HG02852 (cell line): ENCODE results near the gene BCO1.
"Not testable (repeated sequence)": the region's sequence is repeated elsewhere in the genome, so short reads cannot be mapped to it uniquely, and the experiment has no call there.

Experiments
- ATAC-seq: cut with Tn5 transposase; IDR thresholded peaks from one replicate; pipeline ENCODE4 v1.9.1; 2021; ENCODE audit warnings: mild to moderate bottlenecking, moderate library complexity; ENCODE audit not compliant: unreplicated experiment

BCO1 gene

GRCh38 chr16:81238296-81239011 lies at the start of gene BCO1:
BCO1 (plus strand) TSS chr16:81238689; CDS start chr16:81238909, 220 bp downstream.
- no peak for ATAC-seq

GRCh38 chr16:81189100-81189664 lies 49.3 kb upstream of the BCO1 start:
- no peak for ATAC-seq

- no peak for ATAC-seq
Measured at GRCh38 chr16:81190667-81191066, 47.8 kb upstream of the BCO1 start.

- ATAC-seq: no peak
Measured at GRCh38 chr16:81195885-81196534, 42.5 kb upstream of the BCO1 start.

- ATAC-seq: no peak
Measured at GRCh38 chr16:81198635-81199034, 39.9 kb upstream of the BCO1 start.

- ATAC-seq: no peak
Measured at GRCh38 chr16:81201267-81201666, 37.2 kb upstream of the BCO1 start.

- no peak for ATAC-seq
Measured at GRCh38 chr16:81204798-81205680, 33.5 kb upstream of the BCO1 start.

GRCh38 chr16:81207076-81207475 lies 31.4 kb upstream of the BCO1 start:
- no peak for ATAC-seq

GRCh38 chr16:81210807-81211206 lies 27.7 kb upstream of the BCO1 start:
- ATAC-seq: no peak

- ATAC-seq: no peak
Measured at GRCh38 chr16:81212830-81213465, 25.5 kb upstream of the BCO1 start.

GRCh38 chr16:81214745-81215166 lies 23.7 kb upstream of the BCO1 start:
- no peak for ATAC-seq

GRCh38 chr16:81216114-81216513 lies 22.4 kb upstream of the BCO1 start:
- ATAC-seq: no peak

- no peak for ATAC-seq
Measured at GRCh38 chr16:81216706-81217105, 21.8 kb upstream of the BCO1 start.

- no peak for ATAC-seq
Measured at GRCh38 chr16:81219151-81219550, 19.3 kb upstream of the BCO1 start.

- ATAC-seq: no peak
Measured at GRCh38 chr16:81220349-81220748, 18.1 kb upstream of the BCO1 start.

- no peak for ATAC-seq
Measured at GRCh38 chr16:81221731-81222130, 16.8 kb upstream of the BCO1 start.

GRCh38 chr16:81224824-81225223 lies 13.7 kb upstream of the BCO1 start:
- no peak for ATAC-seq

GRCh38 chr16:81225697-81226096 lies 12.8 kb upstream of the BCO1 start:
- not testable (repeated sequence) for ATAC-seq

- no peak for ATAC-seq
Measured at GRCh38 chr16:81227785-81228184, 10.7 kb upstream of the BCO1 start.

GRCh38 chr16:81229811-81230210 lies 8.7 kb upstream of the BCO1 start:
- no peak for ATAC-seq

- no peak for ATAC-seq
Measured at GRCh38 chr16:81231014-81231413, 7.5 kb upstream of the BCO1 start.
